K562 (cell line): ENCODE data around the gene PRPSAP1. TPM values are rescaled to one million over a fixed set of nuclear protein-coding genes. Genes with fewer than 3 reads are reported as not detected.

Experiments
- BMI1 ChIP-seq: fragments of 150-350 bp; IDR thresholded peaks from 2 replicates; pipeline ENCODE4 v1.6.1; 2014; ENCODE audit warnings: low read length
- CBFA2T2 ChIP-seq: fragments of 450-650 bp; conservative IDR thresholded peaks from 2 replicates; pipeline ENCODE4 v1.6.1; 2017; ENCODE audit warnings: mild to moderate bottlenecking
- CREB1 ChIP-seq, 2 experiments: sonication (generic) in 1 of 2; formaldehyde crosslinking in 1 of 2; IDR thresholded peaks; 2 replicates each; pipeline versions ENCODE4 v1.6.1 to v1.8.0; 2012 to 2022; ENCODE audit warnings: inconsistent platforms in 1 of 2, mild to moderate bottlenecking in 1 of 2, missing genetic modification reagents in 1 of 2, moderate library complexity in 1 of 2
- ELK3 ChIP-seq: fragments of 450-650 bp; formaldehyde crosslinking; IDR thresholded peaks from 2 replicates; pipeline ENCODE4 v1.4.0; 2020; ENCODE audit warnings: mild to moderate bottlenecking
- LEF1 ChIP-seq: fragments of 450-650 bp; IDR thresholded peaks from 2 replicates; pipeline ENCODE4 v1.6.1; 2016; ENCODE audit warnings: mild to moderate bottlenecking
- MAX ChIP-seq: sonication (generic); formaldehyde crosslinking; IDR thresholded peaks from 2 replicates; pipeline ENCODE4 v1.9.0; 2022; ENCODE audit warnings: mild to moderate bottlenecking, missing genetic modification reagents
- NCOA1 ChIP-seq: fragments of 450-650 bp; IDR thresholded peaks from 2 replicates; pipeline ENCODE4 v1.6.1; 2016; ENCODE audit warnings: low read depth
- OTX1 ChIP-seq: fragments of 450-650 bp; formaldehyde crosslinking; IDR thresholded peaks from 2 replicates; pipeline ENCODE4 v1.4.0; 2022; ENCODE audit warnings: mild to moderate bottlenecking
- PHF20 ChIP-seq: fragments of 450-650 bp; IDR thresholded peaks from 2 replicates; pipeline ENCODE4 v1.6.1; 2018; ENCODE audit not compliant: partially characterized antibody
- POLR2H ChIP-seq: IDR thresholded peaks from 2 replicates; pipeline ENCODE4 v1.6.1; 2016; ENCODE audit warnings: missing genetic modification characterization, low read depth, mild to moderate bottlenecking, control low read depth, missing compliant biosample characterization, moderate library complexity
- RERE ChIP-seq: sonication (generic); formaldehyde crosslinking; IDR thresholded peaks from 2 replicates; pipeline ENCODE4 v1.8.0; 2023; ENCODE audit warnings: missing genetic modification reagents, mild to moderate bottlenecking, borderline replicate concordance
- SETDB1 ChIP-seq: IDR thresholded peaks from one replicate; pipeline ENCODE4 v1.6.1; 2012; ENCODE audit warnings: low read length, control low read depth, inconsistent platforms
- SMC3 ChIP-seq: conservative IDR thresholded peaks from 2 replicates; pipeline ENCODE4 v1.6.1; 2011; ENCODE audit warnings: low read depth, low read length, improper control_type of control experiment; ENCODE audit not compliant: insufficient read depth
- TFAP4 ChIP-seq: sonication (generic); formaldehyde crosslinking; IDR thresholded peaks from 2 replicates; pipeline ENCODE4 v1.8.0; 2022; ENCODE audit warnings: missing genetic modification reagents, mild to moderate bottlenecking, moderate library complexity, borderline replicate concordance
- ZKSCAN3 ChIP-seq: fragments of 250-450 bp; sonication (Bioruptor Pico); IDR thresholded peaks from 2 replicates; pipeline ENCODE4 v1.4.0; 2020
- ZNF280A ChIP-seq: fragments of 450-650 bp; IDR thresholded peaks from 2 replicates; pipeline ENCODE4 v1.6.1; 2018; ENCODE audit warnings: mild to moderate bottlenecking, low read depth; ENCODE audit not compliant: partially characterized antibody
- ZNF561 ChIP-seq: fragments of 450-650 bp; formaldehyde crosslinking; conservative IDR thresholded peaks from 2 replicates; pipeline ENCODE4 v1.4.0; 2020; ENCODE audit warnings: mild to moderate bottlenecking, moderate library complexity
- ZNF589 ChIP-seq: fragments of 200-800 bp; sonication (Bioruptor generic); IDR thresholded peaks from 2 replicates; pipeline ENCODE4 v1.6.1; 2016; ENCODE audit warnings: low read depth, missing genetic modification characterization, missing compliant biosample characterization
- ZNF77 ChIP-seq: fragments of 250-450 bp; sonication (Bioruptor Pico); IDR thresholded peaks from 2 replicates; pipeline ENCODE4 v1.5.0; 2020
- polyA plus RNA-seq, 8 experiments: library from polyadenylated mRNA; depleted of rRNA in 4 of 8; stranded (reverse) in 5 of 8; unstranded in 3 of 8; fragments of >200 nt; fragmentation: Nextera tagmentation in 2 of 8; fragmentation: Illumina TruSeq in 1 of 8; extraction: Ambion mirVana in 2 of 8; extraction: Trizol in 1 of 8; gene quantifications; 2 replicates each; pipeline versions ENCODE4 v1.2.1 to v1.2.3, GENCODE V29; 2011 to 2014; ENCODE audit warnings: inconsistent platforms in 1 of 8, missing spikeins in 1 of 8
- total RNA-seq, 7 experiments: library from RNA; depleted of rRNA in 6 of 7; stranded (reverse); fragments of >200 nt in 6 of 7; fragmentation: Illumina TruSeq in 2 of 7; extraction: Trizol in 2 of 7; gene quantifications; 2 replicates each; pipeline versions ENCODE4 v1.2.1 to v1.2.3, GENCODE V29; 2011 to 2021; ENCODE audit warnings: low replicate concordance in 1 of 7

Gene PRPSAP1
- total and polyA plus RNA-seq, 9 of the 15 experiments (the other 6 are each of a cell fraction or from before 2014, with no cell fraction given) = 21.9 to 77.1 (median 40.8) TPM

GRCh38 chr17:76264755-76265623 lies 88.7 kb downstream of the PRPSAP1 start, which contains the start of gene UBALD2 (continued):
- TF ChIP-seq PHF20 (no peak), ZNF77 (CRISPR knock-in tag) (no peak), ZNF589 (peak; percentile 97), SETDB1 (no peak), ELK3 (no peak), SMC3 (no peak), CREB1 (IDR thresholded peaks at IDR 0.05) (no peak), CREB1 (CRISPR knock-in tag; IDR thresholded peaks at IDR 0.05) (no peak), POLR2H (peak; percentile 93), TFAP4 (CRISPR knock-in tag) (peak; percentile 93), MAX (CRISPR knock-in tag) (peak; percentile 63), LEF1 (peak; percentile 75; the same call in 1 of the 2 replicates), NCOA1 (0 out of 2 replicates have a peak, but pooled peaks have one; percentile 25), OTX1 (CRISPR knock-in tag) (no peak), CBFA2T2 (no peak), ZNF561 (CRISPR knock-in tag) (no peak), RERE (CRISPR knock-in tag) (no peak), BMI1 (no peak), ZNF280A (no peak), ZKSCAN3 (CRISPR knock-in tag) (no peak)
